Measurements from ENCODE around the gene STH. TPM values are rescaled to one million over a fixed set of nuclear protein-coding genes. Genes with fewer than 3 reads are reported as not detected.

STH gene
- total and polyA plus RNA-seq, 10 of the 15 experiments (the other 5 are each of a cell fraction or from before 2014, with no cell fraction given): not detected

DNA sequence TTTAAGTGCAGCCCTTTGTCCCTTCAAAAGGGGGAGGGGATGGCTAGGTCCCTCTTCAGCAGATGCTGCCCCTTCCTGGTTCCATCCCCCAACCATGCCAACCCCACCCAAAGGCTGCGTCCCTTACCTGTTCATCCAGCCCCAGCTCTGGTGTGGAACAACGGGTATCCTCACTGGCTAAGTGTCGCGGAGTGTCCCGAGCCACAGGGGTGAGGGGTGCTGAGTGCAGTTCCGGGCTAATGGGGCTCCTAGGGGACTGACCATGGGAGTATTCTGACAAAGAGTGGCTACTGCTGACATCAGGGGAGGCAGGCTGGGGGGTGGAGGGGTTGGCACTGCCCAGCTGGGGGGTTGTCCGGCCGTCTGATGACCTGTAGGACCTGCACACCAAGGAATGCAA is 32.9 kb downstream of the STH start (continued):
- TF ChIP-seq SUPT20H (IDR thresholded peaks at IDR 0.05; ENCODE audit: borderline replicate concordance, control insufficient read depth, low read depth, low read length) (no peak), SREBF1 (IDR thresholded peaks at IDR 0.05; ENCODE audit: low read length) (no peak), HCFC1 (IDR thresholded peaks at IDR 0.05; ENCODE audit: low read length) (no peak), FOXK2 (IDR thresholded peaks at IDR 0.05) (no peak), RAD51 (IDR thresholded peaks at IDR 0.05) (no peak), EP300 (IDR thresholded peaks at IDR 0.05; ENCODE audit: borderline replicate concordance in 1 of 2, control insufficient read depth in 1 of 2, low read depth in 2 of 2, low read length in 2 of 2) (no peak)

DNA sequence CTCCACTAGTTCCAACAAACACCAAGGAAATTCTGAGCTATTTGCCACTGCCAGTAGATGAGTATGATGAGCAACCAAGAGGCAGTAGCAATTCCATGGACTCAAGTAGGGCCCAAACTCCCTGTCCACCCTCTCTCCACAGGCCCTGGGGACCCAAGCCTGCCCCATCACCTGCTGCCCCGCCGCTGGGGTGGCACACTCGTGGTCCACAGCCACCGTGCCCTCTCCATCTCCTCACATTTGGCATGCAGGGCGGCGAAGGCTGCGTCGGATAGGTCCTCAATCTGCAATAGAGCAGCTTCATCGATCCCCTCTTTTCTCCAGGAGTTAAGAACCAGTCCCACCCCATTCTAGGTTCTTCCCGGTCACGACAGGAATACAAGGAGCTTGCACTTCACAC is 33.9 kb downstream of the STH start:
- CTCF ChIA-PET: interaction anchor here (4.4 kb wide), 1 partner anchor 13 kb away, joined by 38 read pairs; no protein-coding TSS in a partner anchor
- 96% methylated on average over 11 of the region's 11 CpGs for WGBS (ENCODE audit: insufficient coverage, insufficient replicate concordance, low lambda C conversion rate, missing lambda C conversion rate)

More for the DNA sequence above, 33.9 kb downstream of the STH start:
- SMC1A ChIA-PET (ENCODE audit: uncharacterized antibody, unreplicated experiment): no interaction called here
- Histone ChIP-seq H3K4me2 (ENCODE audit: control insufficient read depth, insufficient read depth) (no peak overlapping the region), H3K36me3 (ENCODE audit: control insufficient read depth in 2 of 2, insufficient read depth in 2 of 2, low read length in 1 of 2) (peaks cover 27 to 52% of the 10 kb centered on the region in 2 experiments), H4K20me1 (ENCODE audit: control insufficient read depth, insufficient read depth) (no peaks in the 10 kb centered on the region), H3K9me3 (replicated peaks; ENCODE audit: control insufficient read depth, insufficient read depth, low read length) (no peaks in the 10 kb centered on the region), H3K9ac (ENCODE audit: control insufficient read depth, insufficient read depth, low read length) (no peak overlapping the region), H2AFZ (ENCODE audit: control insufficient read depth, low read depth, low read length) (no peak overlapping the region), H3K79me2 (ENCODE audit: control insufficient read depth, insufficient read depth, low read length) (no peaks in the 10 kb centered on the region), H3K27me3 (replicated peaks in 1 of 2; ENCODE audit: control insufficient read depth in 2 of 2, insufficient read depth in 2 of 2, low read length in 1 of 2) (no peaks in the 10 kb centered on the region), H3K4me1 (ENCODE audit: control insufficient read depth, insufficient read depth, low read length) (peaks cover 15% of the 10 kb centered on the region), H3K4me3 (no peak overlapping the region), H3K27ac (ENCODE audit: control insufficient read depth, insufficient read depth) (no peak overlapping the region)
- DNase-seq (ENCODE audit: low read depth, low spot score) (no peak), FAIRE-seq (no peak), ATAC-seq (no peak)
- in situ Hi-C loops (cut with MboI): no loop called here
- RAD21 ChIA-PET (ENCODE audit: unreplicated experiment): no interaction called here
- POLR2A ChIA-PET: no interaction called here
- intact Hi-C loops (cut with micrococcal nuclease; ENCODE audit: unreplicated experiment): no loop called here
- BruUV-seq (replicated peaks): no TSS peak
- TF ChIP-seq POLR2A (IDR thresholded peaks at IDR 0.05; ENCODE audit: low read depth, low read length): 0 out of 2 replicates have a peak, but pooled peaks have one; percentile 36
- TF ChIP-seq, protein P1, sequence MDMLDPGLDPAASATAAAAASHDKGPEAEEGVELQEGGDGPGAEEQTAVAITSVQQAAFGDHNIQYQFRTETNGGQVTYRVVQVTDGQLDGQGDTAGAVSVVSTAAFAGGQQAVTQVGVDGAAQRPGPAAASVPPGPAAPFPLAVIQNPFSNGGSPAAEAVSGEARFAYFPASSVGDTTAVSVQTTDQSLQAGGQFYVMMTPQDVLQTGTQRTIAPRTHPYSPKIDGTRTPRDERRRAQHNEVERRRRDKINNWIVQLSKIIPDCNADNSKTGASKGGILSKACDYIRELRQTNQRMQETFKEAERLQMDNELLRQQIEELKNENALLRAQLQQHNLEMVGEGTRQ (IDR thresholded peaks at IDR 0.05; ENCODE audit: borderline replicate concordance, low read depth, low read length): no peak
- no peak for TF ChIP-seq HDAC6 (IDR thresholded peaks at IDR 0.05; ENCODE audit: unreplicated experiment)

Data from GM12878 (cell line).